ENCODE data around the gene KIF5C.

The KIF5C gene

GRCh38 chr2:148930046-148930775, 55.2 kb downstream of the KIF5C start:
- Histone ChIP-seq H3K4me3 (ENCODE audit: low read depth in 1 of 5, low read length in 5 of 5) (no peak overlapping the region), H3K27me3 (ENCODE audit: control insufficient read depth in 5 of 5, insufficient read depth in 4 of 5, low read length in 5 of 5) (no peaks in the 10 kb centered on the region), H3K4me1 (ENCODE audit: control insufficient read depth in 5 of 5, insufficient read depth in 5 of 5, low read length in 5 of 5) (peaks cover 0 to 10% (median 6%) of the 10 kb centered on the region in 5 donors), H3K9ac (ENCODE audit: low read length in 5 of 5) (no peak overlapping the region), H3K9me3 (ENCODE audit: control insufficient read depth in 5 of 5, low read length in 5 of 5) (no peaks in the 10 kb centered on the region), H3K27ac (ENCODE audit: low read depth, low read length) (no peak overlapping the region), H3K36me3 (ENCODE audit: control insufficient read depth in 5 of 5, insufficient read depth in 5 of 5, low read length in 5 of 5) (no peaks in the 10 kb centered on the region)

- Histone ChIP-seq H3K36me3 (ENCODE audit: control insufficient read depth in 5 of 5, insufficient read depth in 5 of 5, low read length in 5 of 5) (no peaks in the 10 kb centered on the region), H3K9ac (ENCODE audit: low read length in 5 of 5) (no peak overlapping the region), H3K27me3 (ENCODE audit: control insufficient read depth in 5 of 5, insufficient read depth in 4 of 5, low read length in 5 of 5) (no peaks in the 10 kb centered on the region), H3K4me3 (ENCODE audit: low read depth in 1 of 5, low read length in 5 of 5) (no peak overlapping the region), H3K9me3 (ENCODE audit: control insufficient read depth in 5 of 5, low read length in 5 of 5) (no peaks in the 10 kb centered on the region), H3K27ac (ENCODE audit: low read depth, low read length) (no peak overlapping the region), H3K4me1 (ENCODE audit: control insufficient read depth in 5 of 5, insufficient read depth in 5 of 5, low read length in 5 of 5) (peaks cover 0 to 6% (median 0%) of the 10 kb centered on the region in 5 donors)
Observed at GRCh38 chr2:148932536-148932935, 57.5 kb downstream of the KIF5C start.

GRCh38 chr2:148933456-148933855, 58.4 kb downstream of the KIF5C start:
- no peak overlapping the region for H3K4me3 ChIP-seq (ENCODE audit: low read depth in 1 of 5, low read length in 5 of 5)
- no peak overlapping the region for H3K9ac ChIP-seq (ENCODE audit: low read length in 5 of 5)
- H3K4me1 ChIP-seq (ENCODE audit: control insufficient read depth in 5 of 5, insufficient read depth in 5 of 5, low read length in 5 of 5) = peaks cover 0 to 6% (median 0%) of the 10 kb centered on the region in 5 donors
- no peaks in the 10 kb centered on the region for H3K36me3 ChIP-seq (ENCODE audit: control insufficient read depth in 5 of 5, insufficient read depth in 5 of 5, low read length in 5 of 5)
- H3K27me3 ChIP-seq (ENCODE audit: control insufficient read depth in 5 of 5, insufficient read depth in 4 of 5, low read length in 5 of 5) = no peaks in the 10 kb centered on the region
- H3K27ac ChIP-seq (ENCODE audit: low read depth, low read length) = no peak overlapping the region
- no peaks in the 10 kb centered on the region for H3K9me3 ChIP-seq (ENCODE audit: control insufficient read depth in 5 of 5, low read length in 5 of 5)

DNA sequence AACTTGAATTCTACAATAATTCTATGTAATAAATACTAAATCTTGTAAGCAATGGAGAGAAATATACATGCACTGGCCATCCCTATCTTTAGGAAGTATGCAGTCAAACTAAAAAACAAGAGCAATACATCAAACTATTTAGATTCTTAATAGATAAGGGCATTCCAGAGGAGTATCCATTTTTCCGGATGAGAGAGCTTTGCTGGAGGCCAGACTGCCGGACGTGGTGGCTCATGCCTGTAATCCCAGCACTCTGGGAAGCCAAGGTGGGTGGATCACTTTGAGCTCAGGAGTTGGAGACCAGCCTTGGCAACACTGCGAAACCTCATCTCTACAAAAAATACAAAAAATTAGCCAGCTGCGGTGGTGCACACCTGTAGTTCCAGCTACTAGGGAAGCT, 60.8 kb downstream of the KIF5C start:
- no peak overlapping the region for H3K9ac ChIP-seq (ENCODE audit: low read length in 5 of 5)
- no peaks in the 10 kb centered on the region for H3K27me3 ChIP-seq (ENCODE audit: control insufficient read depth in 5 of 5, insufficient read depth in 4 of 5, low read length in 5 of 5)
- no peak overlapping the region for H3K27ac ChIP-seq (ENCODE audit: low read depth, low read length)
- no peak overlapping the region for H3K4me3 ChIP-seq (ENCODE audit: low read depth in 1 of 5, low read length in 5 of 5)
- H3K36me3 ChIP-seq (ENCODE audit: control insufficient read depth in 5 of 5, insufficient read depth in 5 of 5, low read length in 5 of 5) = no peaks in the 10 kb centered on the region
- no peaks in the 10 kb centered on the region for H3K9me3 ChIP-seq (ENCODE audit: control insufficient read depth in 5 of 5, low read length in 5 of 5)
- no peaks in the 10 kb centered on the region for H3K4me1 ChIP-seq (ENCODE audit: control insufficient read depth in 5 of 5, insufficient read depth in 5 of 5, low read length in 5 of 5)

- Histone ChIP-seq H3K4me3 (ENCODE audit: low read depth in 1 of 5, low read length in 5 of 5) (no peak overlapping the region), H3K27me3 (ENCODE audit: control insufficient read depth in 5 of 5, insufficient read depth in 4 of 5, low read length in 5 of 5) (no peaks in the 10 kb centered on the region), H3K4me1 (ENCODE audit: control insufficient read depth in 5 of 5, insufficient read depth in 5 of 5, low read length in 5 of 5) (no peaks in the 10 kb centered on the region), H3K36me3 (ENCODE audit: control insufficient read depth in 5 of 5, insufficient read depth in 5 of 5, low read length in 5 of 5) (no peaks in the 10 kb centered on the region), H3K9me3 (ENCODE audit: control insufficient read depth in 5 of 5, low read length in 5 of 5) (no peaks in the 10 kb centered on the region), H3K27ac (ENCODE audit: low read depth, low read length) (no peak overlapping the region), H3K9ac (ENCODE audit: low read length in 5 of 5) (no peak overlapping the region)
Observed at GRCh38 chr2:148936857-148937450, 61.9 kb downstream of the KIF5C start.

GRCh38 chr2:148939271-148939670, 64.2 kb downstream of the KIF5C start:
- H3K27ac ChIP-seq (ENCODE audit: low read depth, low read length) = no peak overlapping the region
- H3K9me3 ChIP-seq (ENCODE audit: control insufficient read depth in 5 of 5, low read length in 5 of 5) = no peaks in the 10 kb centered on the region
- H3K4me3 ChIP-seq (ENCODE audit: low read depth in 1 of 5, low read length in 5 of 5) = no peak overlapping the region
- no peaks in the 10 kb centered on the region for H3K27me3 ChIP-seq (ENCODE audit: control insufficient read depth in 5 of 5, insufficient read depth in 4 of 5, low read length in 5 of 5)
- no peaks in the 10 kb centered on the region for H3K4me1 ChIP-seq (ENCODE audit: control insufficient read depth in 5 of 5, insufficient read depth in 5 of 5, low read length in 5 of 5)
- no peaks in the 10 kb centered on the region for H3K36me3 ChIP-seq (ENCODE audit: control insufficient read depth in 5 of 5, insufficient read depth in 5 of 5, low read length in 5 of 5)
- H3K9ac ChIP-seq (ENCODE audit: low read length in 5 of 5) = no peak overlapping the region

- peaks cover 0 to 2% (median 0%) of the 10 kb centered on the region in 5 donors for H3K27me3 ChIP-seq (ENCODE audit: control insufficient read depth in 5 of 5, insufficient read depth in 4 of 5, low read length in 5 of 5)
- no peak overlapping the region for H3K4me3 ChIP-seq (ENCODE audit: low read depth in 1 of 5, low read length in 5 of 5)
- no peaks in the 10 kb centered on the region for H3K36me3 ChIP-seq (ENCODE audit: control insufficient read depth in 5 of 5, insufficient read depth in 5 of 5, low read length in 5 of 5)
- no peaks in the 10 kb centered on the region for H3K4me1 ChIP-seq (ENCODE audit: control insufficient read depth in 5 of 5, insufficient read depth in 5 of 5, low read length in 5 of 5)
- H3K9me3 ChIP-seq (ENCODE audit: control insufficient read depth in 5 of 5, low read length in 5 of 5) = no peaks in the 10 kb centered on the region
- no peak overlapping the region for H3K27ac ChIP-seq (ENCODE audit: low read depth, low read length)
- no peak overlapping the region for H3K9ac ChIP-seq (ENCODE audit: low read length in 5 of 5)
Observed at GRCh38 chr2:148943097-148943496, 68.1 kb downstream of the KIF5C start.

DNA sequence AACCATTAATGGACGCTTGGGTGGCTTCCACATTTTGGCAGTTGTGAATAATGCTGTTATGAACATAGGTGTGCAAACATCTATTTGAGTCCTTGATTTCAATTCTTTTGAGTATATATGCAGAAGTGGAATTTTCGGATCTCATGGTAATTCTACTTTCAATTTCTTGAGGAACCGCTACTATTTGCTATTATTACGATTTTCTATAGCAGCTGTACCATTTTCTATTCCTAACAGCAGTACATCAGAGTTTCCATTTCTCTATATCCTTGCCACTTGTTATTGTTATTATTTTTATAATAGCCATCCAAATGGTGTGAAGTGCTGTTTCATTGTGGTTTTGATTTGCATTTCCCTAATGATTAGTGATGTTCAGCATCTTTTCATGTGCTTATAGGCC, 69.5 kb downstream of the KIF5C start:
- Histone ChIP-seq H3K4me1 (ENCODE audit: control insufficient read depth in 5 of 5, insufficient read depth in 5 of 5, low read length in 5 of 5) (peaks cover 0 to 4% (median 0%) of the 10 kb centered on the region in 5 donors), H3K27ac (ENCODE audit: low read depth, low read length) (no peak overlapping the region), H3K9me3 (ENCODE audit: control insufficient read depth in 5 of 5, low read length in 5 of 5) (no peaks in the 10 kb centered on the region), H3K27me3 (ENCODE audit: control insufficient read depth in 5 of 5, insufficient read depth in 4 of 5, low read length in 5 of 5) (peaks cover 0 to 2% (median 0%) of the 10 kb centered on the region in 5 donors), H3K4me3 (ENCODE audit: low read depth in 1 of 5, low read length in 5 of 5) (no peak overlapping the region), H3K36me3 (ENCODE audit: control insufficient read depth in 5 of 5, insufficient read depth in 5 of 5, low read length in 5 of 5) (no peaks in the 10 kb centered on the region), H3K9ac (ENCODE audit: low read length in 5 of 5) (no peak overlapping the region)

- Histone ChIP-seq H3K27me3 (ENCODE audit: control insufficient read depth in 5 of 5, insufficient read depth in 4 of 5, low read length in 5 of 5) (peaks cover 0 to 2% (median 0%) of the 10 kb centered on the region in 5 donors), H3K9me3 (ENCODE audit: control insufficient read depth in 5 of 5, low read length in 5 of 5) (no peaks in the 10 kb centered on the region), H3K9ac (ENCODE audit: low read length in 5 of 5) (no peak overlapping the region), H3K4me1 (ENCODE audit: control insufficient read depth in 5 of 5, insufficient read depth in 5 of 5, low read length in 5 of 5) (peaks cover 0 to 4% (median 0%) of the 10 kb centered on the region in 5 donors), H3K4me3 (ENCODE audit: low read depth in 1 of 5, low read length in 5 of 5) (no peak overlapping the region), H3K27ac (ENCODE audit: low read depth, low read length) (no peak overlapping the region), H3K36me3 (ENCODE audit: control insufficient read depth in 5 of 5, insufficient read depth in 5 of 5, low read length in 5 of 5) (no peaks in the 10 kb centered on the region)
Observed at GRCh38 chr2:148947299-148947698, 72.3 kb downstream of the KIF5C start.

DNA sequence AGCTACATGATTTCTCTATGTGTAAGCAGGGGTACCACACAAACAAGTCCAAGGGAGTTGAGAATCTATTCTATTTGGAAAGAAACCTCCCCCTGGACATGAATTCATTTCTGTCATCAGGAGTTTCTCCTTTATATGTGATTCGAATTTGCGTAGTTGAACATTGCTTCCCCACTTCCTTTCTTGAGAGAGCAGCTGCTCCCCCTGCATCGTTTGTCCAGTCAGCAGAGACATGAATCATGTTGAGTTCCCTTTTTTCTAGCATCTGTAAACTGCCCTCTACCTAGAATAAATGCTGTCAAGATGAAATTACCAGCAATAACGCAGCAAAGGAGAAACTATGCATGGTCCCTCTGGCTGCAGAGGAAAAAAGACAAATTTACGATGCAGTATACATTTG, 73.8 kb downstream of the KIF5C start:
- no peaks in the 10 kb centered on the region for H3K9me3 ChIP-seq (ENCODE audit: control insufficient read depth in 5 of 5, low read length in 5 of 5)
- H3K27ac ChIP-seq (ENCODE audit: low read depth, low read length) = no peak overlapping the region
- H3K4me3 ChIP-seq (ENCODE audit: low read depth in 1 of 5, low read length in 5 of 5) = no peak overlapping the region
- peaks cover 0 to 4% (median 0%) of the 10 kb centered on the region in 5 donors for H3K4me1 ChIP-seq (ENCODE audit: control insufficient read depth in 5 of 5, insufficient read depth in 5 of 5, low read length in 5 of 5)
- no peaks in the 10 kb centered on the region for H3K36me3 ChIP-seq (ENCODE audit: control insufficient read depth in 5 of 5, insufficient read depth in 5 of 5, low read length in 5 of 5)
- peaks cover 0 to 2% (median 0%) of the 10 kb centered on the region in 5 donors for H3K27me3 ChIP-seq (ENCODE audit: control insufficient read depth in 5 of 5, insufficient read depth in 4 of 5, low read length in 5 of 5)
- no peak overlapping the region for H3K9ac ChIP-seq (ENCODE audit: low read length in 5 of 5)

Measured in subcutaneous abdominal adipose tissue (tissue), 5 donors.